Fibroblast of skin of scalp (primary cell): Measurements from ENCODE around the gene OLFML2A.
"Not testable (repeated sequence)": the region's sequence is repeated elsewhere in the genome, so short reads cannot be mapped to it uniquely, and the experiment has no call there.

ENCODE experiments used
- DNase-seq: peaks from one replicate; pipeline ENCODE4 v3.0.0-alpha.2; 2013

OLFML2A gene

GRCh38 chr9:124831642-124832364, 54.9 kb downstream of the OLFML2A start:
- no peak for DNase-seq

- peak; percentile 73 for DNase-seq
Observed at GRCh38 chr9:124834591-124834990, 57.7 kb downstream of the OLFML2A start.

GRCh38 chr9:124835026-124835557, 58.2 kb downstream of the OLFML2A start:
- DNase-seq, result peak; percentile 84

- DNase-seq, result not testable (repeated sequence)
Observed at GRCh38 chr9:124838132-124838531, 61.2 kb downstream of the OLFML2A start.

- DNase-seq, result not testable (repeated sequence)
Observed at GRCh38 chr9:124838567-124839275, 61.8 kb downstream of the OLFML2A start.

- DNase-seq, result peak; percentile 38
Observed at GRCh38 chr9:124839612-124840299, 62.8 kb downstream of the OLFML2A start.

- DNase-seq, result no peak
Observed at GRCh38 chr9:124840300-124840833, 63.4 kb downstream of the OLFML2A start.

GRCh38 chr9:124841075-124841821, 64.3 kb downstream of the OLFML2A start:
- no peak for DNase-seq

GRCh38 chr9:124843456-124844034, 66.6 kb downstream of the OLFML2A start:
- no peak for DNase-seq

- DNase-seq, result no peak
Observed at GRCh38 chr9:124844291-124844690, 67.4 kb downstream of the OLFML2A start.

GRCh38 chr9:124846467-124846866, 69.5 kb downstream of the OLFML2A start:
- not testable (repeated sequence) for DNase-seq

GRCh38 chr9:124846969-124847368, 70.0 kb downstream of the OLFML2A start:
- no peak for DNase-seq

GRCh38 chr9:124849801-124850200, 72.9 kb downstream of the OLFML2A start:
- peak; percentile 61 for DNase-seq

GRCh38 chr9:124852121-124852828, 75.3 kb downstream of the OLFML2A start:
- peak; percentile 45 for DNase-seq

- DNase-seq, result peak; percentile 76
Observed at GRCh38 chr9:124852829-124853531, 76.0 kb downstream of the OLFML2A start, which contains the start of gene WDR38. WDR38 (plus strand) TSS chr9:124853460; CDS start chr9:124853532, 72 bp downstream.

- no peak for DNase-seq
Observed at GRCh38 chr9:124853605-124854143, 76.7 kb downstream of the OLFML2A start.

GRCh38 chr9:124854161-124854560, 77.2 kb downstream of the OLFML2A start:
- DNase-seq, result no peak

- no peak for DNase-seq
Observed at GRCh38 chr9:124854822-124855221, 77.9 kb downstream of the OLFML2A start.

GRCh38 chr9:124855566-124855943, 78.6 kb downstream of the OLFML2A start:
- DNase-seq, result no peak
